C4-2B (cell line): Measurements from ENCODE around the gene TSPAN9.

Experiments used
- CTCF ChIP-seq: fragments of 450-650 bp; conservative IDR thresholded peaks from 2 replicates; pipeline ENCODE4 v1.5.1; 2017; ENCODE audit warnings: mild to moderate bottlenecking
- ZFX ChIP-seq: fragments of 450-650 bp; IDR thresholded peaks from 2 replicates; pipeline ENCODE4 v1.6.1; 2017

GRCh38 chr12:3178671-3179313 is 101.6 kb downstream of the TSPAN9 start:
- no peak for TF ChIP-seq CTCF
- no peak for TF ChIP-seq ZFX
